Panc1 (cell line): ENCODE measurements around the gene CAMK4. TPM values are rescaled to one million over a fixed set of nuclear protein-coding genes. Genes with fewer than 3 reads are reported as not detected.

Experiments
- ATAC-seq: fragments of 200-7000 bp; cut with Tn5 transposase; 2 replicates; pipeline ENCODE4 v1.9.1; 2020; ENCODE audit warnings: mild to moderate bottlenecking, moderate library complexity
- BruUV-seq: library from RNA; stranded (reverse); fragments of 400-500 nt; replicated peaks from 2 replicates; lab custom pipeline; 2021; lab: Mats Ljungman, UMichigan
- CTCF ChIA-PET: fragments of 300-600 bp; sonication (Branson Sonifier 250); formaldehyde crosslinking; loops from one replicate; lab custom pipeline; 2022; ENCODE audit warnings: antibody characterized with exemption; lab: Charles Lee
- POLR2A ChIA-PET: fragments of 300-600 bp; sonication (Branson Sonifier 250); formaldehyde crosslinking; loops from one replicate; lab custom pipeline; 2022; ENCODE audit warnings: antibody characterized with exemption; lab: Charles Lee
- DNase-seq: peaks from one replicate; pipeline ENCODE4 v3.0.0-alpha.2; 2010; ENCODE audit warnings: low read depth, low spot score
- H3K27ac ChIP-seq: 2 replicates; pipeline ENCODE4 v1.5.1; 2011; ENCODE audit warnings: mild to moderate bottlenecking, low read length, inconsistent platforms
- H3K27me3 ChIP-seq: fragments of 200-500 bp; sonication (Bioruptor generic); 2 replicates; pipeline ENCODE4 v1.6.0; 2014; ENCODE audit warnings: low read length, inconsistent platforms; ENCODE audit not compliant: control insufficient read depth, insufficient read depth
- H3K36me3 ChIP-seq: fragments of 200-500 bp; sonication (Bioruptor generic); 2 replicates; pipeline ENCODE4 v1.5.1; 2014; ENCODE audit warnings: inconsistent platforms, mild to moderate bottlenecking, low read length, moderate library complexity; ENCODE audit not compliant: control insufficient read depth, insufficient read depth
- H3K4me1 ChIP-seq: 2 replicates; pipeline ENCODE4 v1.5.1; 2011; ENCODE audit warnings: inconsistent platforms, mild to moderate bottlenecking, low read length, moderate library complexity; ENCODE audit not compliant: control insufficient read depth, insufficient read depth
- H3K4me3 ChIP-seq, 2 experiments: 2 replicates each; pipeline ENCODE4 v1.5.1; 2011 to 2012; ENCODE audit warnings: low read depth in 2 of 2, low read length in 2 of 2, mild to moderate bottlenecking in 2 of 2, inconsistent platforms in 1 of 2, moderate library complexity in 1 of 2
- H3K9me3 ChIP-seq: fragments of 200-500 bp; sonication (Bioruptor generic); 2 replicates; pipeline ENCODE4 v1.5.1; 2014; ENCODE audit warnings: low read depth, mild to moderate bottlenecking, inconsistent platforms, low read length, moderate library complexity; ENCODE audit not compliant: control insufficient read depth, insufficient read depth
- POLR2AphosphoS5 ChIP-seq: IDR thresholded peaks from 2 replicates; pipeline ENCODE4 v1.6.1; 2012; ENCODE audit warnings: mild to moderate bottlenecking, low read depth, low read length, moderate library complexity
- SIN3A ChIP-seq: IDR thresholded peaks from 2 replicates; pipeline ENCODE4 v1.6.1; 2012; ENCODE audit warnings: low read depth, mild to moderate bottlenecking, low read length, moderate library complexity, borderline replicate concordance; ENCODE audit not compliant: insufficient read depth
- TCF7L2 ChIP-seq: IDR thresholded peaks from 2 replicates; pipeline ENCODE4 v1.6.1; 2011; ENCODE audit warnings: mild to moderate bottlenecking, low read depth, low read length, inconsistent platforms
- in situ Hi-C: cut with HindIII; loops from 2 replicates; pipeline ENCODE4 v1.10.0; 2016; ENCODE audit warnings: low sequenced_read_pairs, low pct_unique_long_range_greater_than_20kb
- intact Hi-C: fragments of 100-400 bp; cut with micrococcal nuclease; formaldehyde crosslinking; loops from one replicate; pipeline ENCODE4 v1.10.0; 2022; ENCODE audit not compliant: unreplicated experiment
- total RNA-seq: library from RNA; stranded (reverse); gene quantifications from one replicate; pipeline ENCODE4 v1.2.1, GENCODE V29; 2021; ENCODE audit not compliant: unreplicated experiment
- TF ChIP-seq, protein P1 (sequence below): fragments of 450-650 bp; IDR thresholded peaks from 2 replicates; pipeline ENCODE4 v1.5.1; 2017; ENCODE audit warnings: mild to moderate bottlenecking
- TF ChIP-seq, protein P2 (sequence below), 2 experiments: IDR thresholded peaks; 2 replicates each; pipeline ENCODE4 v1.6.1; 2011 to 2012; ENCODE audit warnings: low read depth in 2 of 2, control low read depth in 1 of 2, low read length in 1 of 2, mild to moderate bottlenecking in 1 of 2, moderate library complexity in 1 of 2; ENCODE audit not compliant: insufficient read depth in 1 of 2

Gene CAMK4
- total RNA-seq, 1 experiment from 2014 or later: 0.39 TPM

DNA sequence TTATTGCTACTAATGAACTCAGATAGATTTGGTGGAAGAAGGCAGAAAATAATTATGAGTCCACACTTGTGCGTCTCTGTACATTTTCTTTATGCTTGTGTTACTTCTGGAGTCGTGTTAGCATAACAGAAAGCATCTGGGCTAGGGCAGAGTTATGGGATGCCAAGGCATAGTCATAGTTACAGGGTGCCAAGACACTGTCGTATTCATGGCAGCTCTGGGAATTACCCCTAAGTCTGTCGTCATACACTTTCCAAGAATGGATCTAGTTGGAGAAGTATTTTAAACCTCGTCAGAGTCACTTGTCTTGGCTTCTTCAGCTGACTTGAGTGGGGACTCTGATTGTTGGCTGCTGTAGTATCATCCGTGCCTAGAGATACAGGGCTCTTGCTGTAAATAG is 27.7 kb downstream of the CAMK4 start:
- intact Hi-C loops: no loop called here
- no peak for ATAC-seq
- Histone ChIP-seq H3K4me3 (no peak overlapping the region), H3K36me3 (no peaks in the 10 kb centered on the region), H3K27me3 (no peaks in the 10 kb centered on the region), H3K4me1 (no peaks in the 10 kb centered on the region), H3K27ac (no peak overlapping the region), H3K9me3 (no peaks in the 10 kb centered on the region)
- POLR2A ChIA-PET: no interaction called here
- in situ Hi-C loops: no loop called here
- TF ChIP-seq, protein P1, sequence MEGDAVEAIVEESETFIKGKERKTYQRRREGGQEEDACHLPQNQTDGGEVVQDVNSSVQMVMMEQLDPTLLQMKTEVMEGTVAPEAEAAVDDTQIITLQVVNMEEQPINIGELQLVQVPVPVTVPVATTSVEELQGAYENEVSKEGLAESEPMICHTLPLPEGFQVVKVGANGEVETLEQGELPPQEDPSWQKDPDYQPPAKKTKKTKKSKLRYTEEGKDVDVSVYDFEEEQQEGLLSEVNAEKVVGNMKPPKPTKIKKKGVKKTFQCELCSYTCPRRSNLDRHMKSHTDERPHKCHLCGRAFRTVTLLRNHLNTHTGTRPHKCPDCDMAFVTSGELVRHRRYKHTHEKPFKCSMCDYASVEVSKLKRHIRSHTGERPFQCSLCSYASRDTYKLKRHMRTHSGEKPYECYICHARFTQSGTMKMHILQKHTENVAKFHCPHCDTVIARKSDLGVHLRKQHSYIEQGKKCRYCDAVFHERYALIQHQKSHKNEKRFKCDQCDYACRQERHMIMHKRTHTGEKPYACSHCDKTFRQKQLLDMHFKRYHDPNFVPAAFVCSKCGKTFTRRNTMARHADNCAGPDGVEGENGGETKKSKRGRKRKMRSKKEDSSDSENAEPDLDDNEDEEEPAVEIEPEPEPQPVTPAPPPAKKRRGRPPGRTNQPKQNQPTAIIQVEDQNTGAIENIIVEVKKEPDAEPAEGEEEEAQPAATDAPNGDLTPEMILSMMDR: no peak
- TF ChIP-seq, protein P2, sequence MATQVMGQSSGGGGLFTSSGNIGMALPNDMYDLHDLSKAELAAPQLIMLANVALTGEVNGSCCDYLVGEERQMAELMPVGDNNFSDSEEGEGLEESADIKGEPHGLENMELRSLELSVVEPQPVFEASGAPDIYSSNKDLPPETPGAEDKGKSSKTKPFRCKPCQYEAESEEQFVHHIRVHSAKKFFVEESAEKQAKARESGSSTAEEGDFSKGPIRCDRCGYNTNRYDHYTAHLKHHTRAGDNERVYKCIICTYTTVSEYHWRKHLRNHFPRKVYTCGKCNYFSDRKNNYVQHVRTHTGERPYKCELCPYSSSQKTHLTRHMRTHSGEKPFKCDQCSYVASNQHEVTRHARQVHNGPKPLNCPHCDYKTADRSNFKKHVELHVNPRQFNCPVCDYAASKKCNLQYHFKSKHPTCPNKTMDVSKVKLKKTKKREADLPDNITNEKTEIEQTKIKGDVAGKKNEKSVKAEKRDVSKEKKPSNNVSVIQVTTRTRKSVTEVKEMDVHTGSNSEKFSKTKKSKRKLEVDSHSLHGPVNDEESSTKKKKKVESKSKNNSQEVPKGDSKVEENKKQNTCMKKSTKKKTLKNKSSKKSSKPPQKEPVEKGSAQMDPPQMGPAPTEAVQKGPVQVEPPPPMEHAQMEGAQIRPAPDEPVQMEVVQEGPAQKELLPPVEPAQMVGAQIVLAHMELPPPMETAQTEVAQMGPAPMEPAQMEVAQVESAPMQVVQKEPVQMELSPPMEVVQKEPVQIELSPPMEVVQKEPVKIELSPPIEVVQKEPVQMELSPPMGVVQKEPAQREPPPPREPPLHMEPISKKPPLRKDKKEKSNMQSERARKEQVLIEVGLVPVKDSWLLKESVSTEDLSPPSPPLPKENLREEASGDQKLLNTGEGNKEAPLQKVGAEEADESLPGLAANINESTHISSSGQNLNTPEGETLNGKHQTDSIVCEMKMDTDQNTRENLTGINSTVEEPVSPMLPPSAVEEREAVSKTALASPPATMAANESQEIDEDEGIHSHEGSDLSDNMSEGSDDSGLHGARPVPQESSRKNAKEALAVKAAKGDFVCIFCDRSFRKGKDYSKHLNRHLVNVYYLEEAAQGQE (IDR thresholded peaks at IDR 0.05; ENCODE audit: insufficient read depth in 1 of 2, low read depth in 2 of 2, low read length in 1 of 2): no peak
- no peak for TF ChIP-seq TCF7L2
- no peak for TF ChIP-seq SIN3A
- no peak for TF ChIP-seq POLR2AphosphoS5
- no peak for DNase-seq
- CTCF ChIA-PET: no interaction called here
- BruUV-seq: no TSS peak

DNA sequence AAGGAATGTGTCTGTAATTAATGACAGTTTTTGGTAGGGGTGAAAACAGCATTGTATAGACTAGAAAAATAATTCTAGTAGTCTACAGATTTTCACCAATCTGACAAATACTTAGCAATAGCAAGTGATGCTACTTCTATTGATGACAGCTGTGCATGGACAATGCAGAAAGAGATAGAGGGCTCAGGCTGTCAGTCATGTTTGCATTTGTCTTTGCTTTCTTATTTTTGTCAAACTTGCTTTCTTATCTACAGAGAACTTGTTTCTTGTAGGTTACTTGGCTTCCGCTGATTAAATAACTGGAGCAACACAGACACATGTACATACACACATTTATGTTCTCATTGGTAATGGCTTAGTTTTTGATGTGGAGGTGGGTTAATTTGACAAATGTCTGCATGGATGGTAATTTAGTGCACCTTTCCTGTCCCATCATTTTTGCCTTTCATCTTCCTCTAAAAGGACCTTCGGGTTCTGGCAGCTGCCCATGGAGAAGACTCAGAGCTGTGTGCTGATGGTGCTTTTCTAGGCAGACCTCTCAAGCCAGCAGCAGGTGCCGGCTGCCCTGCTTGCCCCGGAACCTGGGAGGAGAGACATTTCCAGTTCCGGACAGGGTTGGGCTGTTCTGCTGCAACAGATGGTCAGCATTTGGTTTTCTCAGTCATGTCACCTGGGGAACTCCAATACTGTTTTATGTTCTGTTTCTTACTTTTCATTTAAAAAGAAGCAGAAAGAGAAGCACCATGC is 28.8 kb downstream of the CAMK4 start:
- ATAC-seq (no peak), DNase-seq (no peak)
- Histone ChIP-seq H3K36me3 (no peaks in the 10 kb centered on the region), H3K4me3 (no peak overlapping the region), H3K9me3 (no peaks in the 10 kb centered on the region), H3K27ac (no peak overlapping the region), H3K27me3 (no peaks in the 10 kb centered on the region), H3K4me1 (no peaks in the 10 kb centered on the region)
- intact Hi-C loops (no loop called here), in situ Hi-C loops (no loop called here)
- TF ChIP-seq SIN3A: no peak
- ChIA-PET CTCF (no interaction called here), POLR2A (no interaction called here)
- BruUV-seq: no TSS peak

DNA sequence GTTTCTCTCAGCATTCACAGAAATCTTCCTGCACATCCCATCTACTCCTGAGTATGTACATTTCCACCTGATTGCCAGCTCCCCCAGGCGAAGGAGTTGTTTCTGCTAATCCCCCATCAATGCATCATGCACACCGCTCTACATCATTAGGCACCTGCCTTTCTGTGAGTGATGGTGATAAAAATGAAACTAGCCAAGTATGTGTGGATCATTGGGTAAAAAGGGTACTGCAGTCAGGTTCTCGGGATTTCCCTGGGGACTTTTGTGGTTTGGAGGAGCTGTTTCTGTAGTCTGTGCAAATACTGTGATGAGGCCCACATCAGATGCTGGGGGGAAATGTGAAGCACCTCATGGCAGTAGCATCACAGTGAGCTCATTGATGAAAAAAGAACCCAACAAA is 30.4 kb downstream of the CAMK4 start:
- no peaks in the 10 kb centered on the region for H3K27me3 ChIP-seq
- in situ Hi-C loops: no loop called here
- H3K36me3 ChIP-seq: no peaks in the 10 kb centered on the region
- DNase-seq: no peak
- H3K4me3 ChIP-seq: no peak overlapping the region
- H3K9me3 ChIP-seq: no peaks in the 10 kb centered on the region
- CTCF ChIA-PET: no interaction called here
- no peaks in the 10 kb centered on the region for H3K4me1 ChIP-seq
- intact Hi-C loops: no loop called here
- POLR2A ChIA-PET: no interaction called here
- H3K27ac ChIP-seq: no peak overlapping the region
- TF ChIP-seq, protein P1: no peak
- TF ChIP-seq SIN3A: no peak
- TF ChIP-seq TCF7L2: no peak
- TF ChIP-seq, protein P2 (IDR thresholded peaks at IDR 0.05; ENCODE audit: insufficient read depth in 1 of 2, low read depth in 2 of 2, low read length in 1 of 2): no peak
- no peak for TF ChIP-seq POLR2AphosphoS5
- BruUV-seq: no TSS peak
- ATAC-seq: no peak
